Endothelial cell of umbilical vein (primary cell): ENCODE results near the gene EPB41L1. TPM values are rescaled to one million over a fixed set of nuclear protein-coding genes. Genes with fewer than 3 reads are reported as not detected.

ENCODE experiments used
- BruUV-seq: library from RNA; stranded (reverse); fragments of 400-500 nt; replicated peaks from 2 replicates; lab custom pipeline; 2021; lab: Mats Ljungman, UMichigan
- CTCF ChIA-PET: fragments of 300-600, 350-600 bp; sonication (Branson Sonifier 250); formaldehyde crosslinking; loops from one replicate; lab custom pipeline; 2021; ENCODE audit warnings: antibody characterized with exemption, inconsistent platforms; lab: Charles Lee
- POLR2A ChIA-PET: fragments of 300-600, 350-600 bp; sonication (Branson Sonifier 250); formaldehyde crosslinking; loops from one replicate; lab custom pipeline; 2021; ENCODE audit warnings: antibody characterized with exemption, inconsistent platforms; lab: Charles Lee
- DNase-seq: peaks from one replicate; pipeline ENCODE4 v3.0.0-alpha.2; 2011; ENCODE audit warnings: low read depth, low spot score
- FAIRE-seq: peaks from 2 replicates; lab custom pipeline; 2011; peaks lifted over from hg19 to GRCh38; lab: Jason Lieb, UNC
- H2AFZ ChIP-seq: 2 replicates; pipeline ENCODE4 v1.6.0; 2012; ENCODE audit warnings: low read depth, low read length, control low read depth, inconsistent platforms
- H3K27ac ChIP-seq: 2 replicates; pipeline ENCODE4 v1.5.1; 2011; ENCODE audit warnings: low read depth, mild to moderate bottlenecking, control low read depth, low read length, moderate library complexity; ENCODE audit not compliant: insufficient read depth
- H3K27me3 ChIP-seq, 2 experiments: 2 replicates each; pipeline versions ENCODE4 v1.6.0 to v1.6.1; 2011; ENCODE audit warnings: low read length in 2 of 2, mixed read lengths in 1 of 2; ENCODE audit not compliant: control insufficient read depth in 2 of 2, insufficient read depth in 2 of 2
- H3K36me3 ChIP-seq, 2 experiments: 2 replicates in 1 of 2; 3 replicates in 1 of 2; pipeline ENCODE4 v1.5.1; 2011; ENCODE audit warnings: low read length in 2 of 2, mild to moderate bottlenecking in 1 of 2, moderate library complexity in 1 of 2; ENCODE audit not compliant: control insufficient read depth in 2 of 2, insufficient read depth in 2 of 2; ENCODE audit errors: extremely low read depth in 1 of 2
- H3K4me1 ChIP-seq: 3 replicates; pipeline ENCODE4 v1.5.1; 2011; ENCODE audit warnings: mild to moderate bottlenecking, low read length; ENCODE audit not compliant: control insufficient read depth, insufficient read depth; ENCODE audit errors: extremely low read depth
- H3K4me2 ChIP-seq: 2 replicates; pipeline ENCODE4 v1.6.1; 2011; ENCODE audit warnings: low read length, control low read depth, mixed read lengths; ENCODE audit not compliant: insufficient read depth
- H3K4me3 ChIP-seq, 3 experiments: fragments of 200-600 bp in 1 of 3; sonication (generic), shearing (Covaris generic) in 1 of 3; replicated peaks in 1 of 3; 2 replicates each; pipeline ENCODE4 v1.5.1; 2011 to 2016; ENCODE audit warnings: control low read depth in 3 of 3, low read length in 3 of 3, mild to moderate bottlenecking in 2 of 3, inconsistent platforms in 1 of 3, low read depth in 1 of 3, moderate library complexity in 1 of 3; ENCODE audit not compliant: insufficient read depth in 1 of 3
- H3K79me2 ChIP-seq: 2 replicates; pipeline ENCODE4 v1.6.0; 2012; ENCODE audit warnings: low read length, inconsistent platforms; ENCODE audit not compliant: control insufficient read depth, insufficient read depth
- H3K9ac ChIP-seq: replicated peaks from 2 replicates; pipeline ENCODE3; 2011; ENCODE audit warnings: low read length, control low read depth; ENCODE audit not compliant: insufficient read depth; ENCODE audit errors: extremely low read depth
- H3K9me1 ChIP-seq: replicated peaks from 3 replicates; pipeline ENCODE4 v1.6.0; 2011; ENCODE audit warnings: mild to moderate bottlenecking, low read length; ENCODE audit not compliant: control insufficient read depth, insufficient read depth; ENCODE audit errors: extremely low read depth
- H3K9me3 ChIP-seq: replicated peaks from 2 replicates; pipeline ENCODE4 v1.5.1; 2012; ENCODE audit warnings: low read length, inconsistent platforms; ENCODE audit not compliant: control insufficient read depth, insufficient read depth
- H4K20me1 ChIP-seq: replicated peaks from 2 replicates; pipeline ENCODE3; 2011; ENCODE audit warnings: mild to moderate bottlenecking, low read length; ENCODE audit not compliant: control insufficient read depth, insufficient read depth; ENCODE audit errors: extremely low read depth
- EZH2 ChIP-seq: IDR thresholded peaks from 2 replicates; pipeline ENCODE4 v1.6.1; 2012; ENCODE audit warnings: borderline replicate concordance, low read depth, mild to moderate bottlenecking, moderate library complexity, low read length, inconsistent platforms; ENCODE audit not compliant: severe bottlenecking
- FOS ChIP-seq: IDR thresholded peaks from 2 replicates; pipeline ENCODE4 v1.6.1; 2011; ENCODE audit warnings: mild to moderate bottlenecking, low read length, moderate library complexity, borderline replicate concordance; ENCODE audit not compliant: insufficient read depth
- GATA2 ChIP-seq: IDR thresholded peaks from 2 replicates; pipeline ENCODE4 v1.7.0; 2011; ENCODE audit warnings: low read depth, mild to moderate bottlenecking, moderate library complexity, mixed read lengths, low read length; ENCODE audit not compliant: insufficient read length, insufficient read depth
- JUN ChIP-seq: IDR thresholded peaks from 2 replicates; pipeline ENCODE4 v1.6.1; 2011; ENCODE audit warnings: borderline replicate concordance, low read depth; ENCODE audit not compliant: insufficient read length, insufficient read depth
- MYC ChIP-seq: IDR thresholded peaks from one replicate; pipeline ENCODE4 v1.6.1; 2011; ENCODE audit warnings: mild to moderate bottlenecking, low read depth, low read length
- POLR2A ChIP-seq: IDR thresholded peaks from 2 replicates; pipeline ENCODE4 v1.6.1; 2012; ENCODE audit warnings: low read depth, mild to moderate bottlenecking, control low read depth, low read length
- POLR2AphosphoS5 ChIP-seq: IDR thresholded peaks from 2 replicates; pipeline ENCODE4 v1.6.1; 2012; ENCODE audit warnings: low read depth, mild to moderate bottlenecking, control low read depth, low read length, moderate library complexity; ENCODE audit not compliant: insufficient read depth
- dilution Hi-C: fragments of 300-500 bp; cut with MboI; formaldehyde crosslinking; loops from one replicate; pipeline ENCODE4 v1.15.0; 2019; ENCODE audit warnings: low sequenced_read_pairs; ENCODE audit not compliant: extremely low pct_ligation_motif_present
- intact Hi-C: fragments of 100-400 bp; cut with micrococcal nuclease; formaldehyde crosslinking; loops from one replicate; pipeline ENCODE4 v1.10.0; 2022
- polyA plus RNA-seq, 4 experiments: library from polyadenylated mRNA; depleted of rRNA in 3 of 4; stranded (reverse) in 3 of 4; unstranded in 1 of 4; fragments of >200 nt; gene quantifications; 2 replicates each; pipeline versions ENCODE4 v1.2.1 to v1.2.3, GENCODE V29; 2011 to 2012; ENCODE audit warnings: missing spikeins in 1 of 4
- total RNA-seq: library from RNA; stranded (reverse); gene quantifications from 2 replicates; pipeline ENCODE4 v1.2.3, GENCODE V29; 2021
- TF ChIP-seq, protein P1 (sequence below), 2 donors: IDR thresholded peaks; 1 replicate in 1 of 2; 2 replicates in 1 of 2; pipeline ENCODE4 v1.5.1; 2011; ENCODE audit warnings: low read length in 2 of 2, mild to moderate bottlenecking in 2 of 2, moderate library complexity in 2 of 2, control low read depth in 1 of 2, inconsistent platforms in 1 of 2, low read depth in 1 of 2; ENCODE audit not compliant: insufficient read depth in 1 of 2; ENCODE audit errors: extremely low read depth in 1 of 2
- TF ChIP-seq, protein P2 (sequence below): IDR thresholded peaks from 2 replicates; pipeline ENCODE4 v1.6.1; 2011; ENCODE audit not compliant: insufficient read depth, insufficient read length

EPB41L1 gene
- total and polyA plus RNA-seq, 2 donors (not counting 3 experiments of a cell fraction or from before 2014, with no cell fraction given): 6.1 to 12.2 TPM

- no peaks in the 10 kb centered on the region for H3K9me3 ChIP-seq
- no peak overlapping the region for H3K9ac ChIP-seq
- DNase-seq (no peak), FAIRE-seq (no peak)
- H3K79me2 ChIP-seq: peaks cover 6% of the 10 kb centered on the region
- H3K36me3 ChIP-seq: peaks cover 3 to 14% of the 10 kb centered on the region in 2 experiments
- no TSS peak for BruUV-seq
- ChIA-PET POLR2A (no interaction called here), CTCF (no interaction called here)
- H3K4me3 ChIP-seq: no peak overlapping the region
- dilution Hi-C loops: no loop called here
- H3K4me1 ChIP-seq: no peaks in the 10 kb centered on the region
- no peaks in the 10 kb centered on the region for H3K27me3 ChIP-seq
- intact Hi-C loops: no loop called here
- no peaks in the 10 kb centered on the region for H4K20me1 ChIP-seq
- H2AFZ ChIP-seq: no peak overlapping the region
- H3K9me1 ChIP-seq: no peaks in the 10 kb centered on the region
- no peak overlapping the region for H3K4me2 ChIP-seq
- TF ChIP-seq POLR2A (no peak), GATA2 (no peak), FOS (no peak), EZH2 (no peak), JUN (no peak), POLR2AphosphoS5 (no peak), MYC (no peak)
- TF ChIP-seq, protein P1, sequence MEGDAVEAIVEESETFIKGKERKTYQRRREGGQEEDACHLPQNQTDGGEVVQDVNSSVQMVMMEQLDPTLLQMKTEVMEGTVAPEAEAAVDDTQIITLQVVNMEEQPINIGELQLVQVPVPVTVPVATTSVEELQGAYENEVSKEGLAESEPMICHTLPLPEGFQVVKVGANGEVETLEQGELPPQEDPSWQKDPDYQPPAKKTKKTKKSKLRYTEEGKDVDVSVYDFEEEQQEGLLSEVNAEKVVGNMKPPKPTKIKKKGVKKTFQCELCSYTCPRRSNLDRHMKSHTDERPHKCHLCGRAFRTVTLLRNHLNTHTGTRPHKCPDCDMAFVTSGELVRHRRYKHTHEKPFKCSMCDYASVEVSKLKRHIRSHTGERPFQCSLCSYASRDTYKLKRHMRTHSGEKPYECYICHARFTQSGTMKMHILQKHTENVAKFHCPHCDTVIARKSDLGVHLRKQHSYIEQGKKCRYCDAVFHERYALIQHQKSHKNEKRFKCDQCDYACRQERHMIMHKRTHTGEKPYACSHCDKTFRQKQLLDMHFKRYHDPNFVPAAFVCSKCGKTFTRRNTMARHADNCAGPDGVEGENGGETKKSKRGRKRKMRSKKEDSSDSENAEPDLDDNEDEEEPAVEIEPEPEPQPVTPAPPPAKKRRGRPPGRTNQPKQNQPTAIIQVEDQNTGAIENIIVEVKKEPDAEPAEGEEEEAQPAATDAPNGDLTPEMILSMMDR (IDR thresholded peaks at IDR 0.05; ENCODE audit: extremely low read depth in 1 of 2, insufficient read depth in 1 of 2, low read depth in 1 of 2, low read length in 2 of 2): no peak
- TF ChIP-seq, protein P2, sequence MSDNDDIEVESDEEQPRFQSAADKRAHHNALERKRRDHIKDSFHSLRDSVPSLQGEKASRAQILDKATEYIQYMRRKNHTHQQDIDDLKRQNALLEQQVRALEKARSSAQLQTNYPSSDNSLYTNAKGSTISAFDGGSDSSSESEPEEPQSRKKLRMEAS: no peak
- no peak overlapping the region for H3K27ac ChIP-seq
Measured at GRCh38 chr20:36254076-36254475, 99.5 kb downstream of the EPB41L1 start.
